ENCODE results near the gene AGBL4. TPM values are rescaled to one million over a fixed set of nuclear protein-coding genes. Genes with fewer than 3 reads are reported as not detected.

The AGBL4 gene
- total RNA-seq, 1 donor from 2014 or later: not detected

GRCh38 chr1:48540587-48540986, 1483.2 kb downstream of the AGBL4 start:
- Histone ChIP-seq H3K27me3 (no peaks in the 10 kb centered on the region), H3K36me3 (no peaks in the 10 kb centered on the region), H3K9me3 (no peaks in the 10 kb centered on the region), H3K27ac (no peak overlapping the region), H3K4me3 (no peak overlapping the region), H3K4me1 (no peaks in the 10 kb centered on the region)
- intact Hi-C loops (cut with DNase I): no loop called here
- no peak for DNase-seq (ENCODE audit: low spot score in 2 of 2)
- no peak for TF ChIP-seq CTCF (IDR thresholded peaks at IDR 0.05)

- intact Hi-C loops (cut with DNase I): no loop called here
- no peaks in the 10 kb centered on the region for H3K9me3 ChIP-seq
- no peak overlapping the region for H3K27ac ChIP-seq
- no peak for TF ChIP-seq CTCF (IDR thresholded peaks at IDR 0.05)
- DNase-seq (ENCODE audit: low spot score in 2 of 2): no peak
- no peaks in the 10 kb centered on the region for H3K4me1 ChIP-seq
- H3K4me3 ChIP-seq: no peak overlapping the region
- no peaks in the 10 kb centered on the region for H3K36me3 ChIP-seq
- no peaks in the 10 kb centered on the region for H3K27me3 ChIP-seq
These were observed 1487.3 kb downstream of the AGBL4 start for GRCh38 chr1:48536477-48536876.

- H3K4me1 ChIP-seq: no peaks in the 10 kb centered on the region
- H3K27ac ChIP-seq: no peak overlapping the region
- no peak for DNase-seq (ENCODE audit: low spot score in 2 of 2)
- H3K36me3 ChIP-seq: no peaks in the 10 kb centered on the region
- no peak for TF ChIP-seq CTCF (IDR thresholded peaks at IDR 0.05)
- no peak overlapping the region for H3K4me3 ChIP-seq
- H3K9me3 ChIP-seq: no peaks in the 10 kb centered on the region
- no peaks in the 10 kb centered on the region for H3K27me3 ChIP-seq
- intact Hi-C loops (cut with DNase I): no loop called here
These were observed 1490.8 kb downstream of the AGBL4 start for GRCh38 chr1:48532976-48533375.

DNA sequence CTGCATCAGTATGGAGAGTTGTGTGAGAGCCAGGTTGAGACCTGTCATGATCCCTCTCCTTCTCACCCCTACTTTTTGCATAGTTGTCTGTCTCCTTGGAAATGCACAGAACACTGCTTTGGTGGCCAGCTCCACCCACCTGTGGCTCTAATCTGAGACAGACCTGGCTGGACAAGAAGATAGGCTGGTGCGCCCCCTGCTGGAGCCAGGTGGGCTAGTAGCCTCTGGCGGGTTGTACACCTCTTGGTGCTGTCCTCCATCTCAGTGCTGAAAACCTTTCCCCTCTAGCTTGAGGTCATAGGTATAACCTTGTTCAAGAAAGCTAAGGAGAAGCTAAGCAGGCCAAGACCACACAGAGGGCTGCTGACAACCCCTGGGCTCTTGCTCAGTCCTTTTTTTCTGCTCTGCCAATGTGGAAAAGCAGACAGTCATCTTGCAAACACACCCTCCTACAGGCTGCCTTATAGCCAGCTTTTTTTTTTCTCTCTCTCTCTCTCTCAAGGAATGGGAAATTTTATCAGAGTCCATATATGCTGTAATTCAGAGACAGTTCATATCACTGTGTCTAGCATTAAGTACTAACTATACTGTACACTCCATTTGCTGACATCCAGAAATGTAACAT, 1492.9 kb downstream of the AGBL4 start:
- no peaks in the 10 kb centered on the region for H3K27me3 ChIP-seq
- no peak for DNase-seq (ENCODE audit: low spot score in 2 of 2)
- no peak for TF ChIP-seq CTCF (IDR thresholded peaks at IDR 0.05)
- no peak overlapping the region for H3K27ac ChIP-seq
- H3K9me3 ChIP-seq: no peaks in the 10 kb centered on the region
- H3K4me1 ChIP-seq: no peaks in the 10 kb centered on the region
- H3K4me3 ChIP-seq: no peak overlapping the region
- intact Hi-C loops (cut with DNase I): no loop called here
- H3K36me3 ChIP-seq: no peaks in the 10 kb centered on the region

DNA sequence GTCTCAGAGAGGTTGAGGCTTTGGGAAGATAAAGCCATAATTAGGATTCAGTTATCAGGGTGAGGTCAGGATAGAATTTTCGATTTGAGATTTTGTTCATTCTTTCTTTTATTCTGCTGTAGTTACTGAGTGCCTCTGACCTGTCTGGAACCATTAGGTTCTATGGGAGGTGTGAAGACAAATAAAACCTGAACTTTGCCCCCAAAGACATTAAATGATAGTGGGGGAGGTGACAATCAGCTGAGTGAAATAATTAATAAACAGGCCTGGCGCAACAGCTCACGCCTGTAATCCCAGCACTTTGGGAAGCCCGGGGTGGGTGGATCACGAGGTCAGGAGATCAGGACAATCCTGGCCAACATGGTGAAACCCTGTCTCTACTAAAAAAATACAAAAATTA, 1496.7 kb downstream of the AGBL4 start:
- intact Hi-C loops (cut with DNase I): no loop called here
- Histone ChIP-seq H3K27ac (no peak overlapping the region), H3K9me3 (no peaks in the 10 kb centered on the region), H3K27me3 (no peaks in the 10 kb centered on the region), H3K4me3 (no peak overlapping the region), H3K4me1 (no peaks in the 10 kb centered on the region), H3K36me3 (no peaks in the 10 kb centered on the region)
- DNase-seq (ENCODE audit: low spot score in 2 of 2): no peak
- no peak for TF ChIP-seq CTCF (IDR thresholded peaks at IDR 0.05)
